Cerebellar cortex (tissue), 1 donor: ENCODE data around the gene RFX5.
"Not testable (repeated sequence)": the region's sequence is repeated elsewhere in the genome, so short reads cannot be mapped to it uniquely, and the experiment has no call there.

ENCODE experiments used
- DNase-seq: peaks from one replicate; pipeline ENCODE4 v3.0.0-alpha.2; 2015; ENCODE audit warnings: low spot score

Gene RFX5

DNA sequence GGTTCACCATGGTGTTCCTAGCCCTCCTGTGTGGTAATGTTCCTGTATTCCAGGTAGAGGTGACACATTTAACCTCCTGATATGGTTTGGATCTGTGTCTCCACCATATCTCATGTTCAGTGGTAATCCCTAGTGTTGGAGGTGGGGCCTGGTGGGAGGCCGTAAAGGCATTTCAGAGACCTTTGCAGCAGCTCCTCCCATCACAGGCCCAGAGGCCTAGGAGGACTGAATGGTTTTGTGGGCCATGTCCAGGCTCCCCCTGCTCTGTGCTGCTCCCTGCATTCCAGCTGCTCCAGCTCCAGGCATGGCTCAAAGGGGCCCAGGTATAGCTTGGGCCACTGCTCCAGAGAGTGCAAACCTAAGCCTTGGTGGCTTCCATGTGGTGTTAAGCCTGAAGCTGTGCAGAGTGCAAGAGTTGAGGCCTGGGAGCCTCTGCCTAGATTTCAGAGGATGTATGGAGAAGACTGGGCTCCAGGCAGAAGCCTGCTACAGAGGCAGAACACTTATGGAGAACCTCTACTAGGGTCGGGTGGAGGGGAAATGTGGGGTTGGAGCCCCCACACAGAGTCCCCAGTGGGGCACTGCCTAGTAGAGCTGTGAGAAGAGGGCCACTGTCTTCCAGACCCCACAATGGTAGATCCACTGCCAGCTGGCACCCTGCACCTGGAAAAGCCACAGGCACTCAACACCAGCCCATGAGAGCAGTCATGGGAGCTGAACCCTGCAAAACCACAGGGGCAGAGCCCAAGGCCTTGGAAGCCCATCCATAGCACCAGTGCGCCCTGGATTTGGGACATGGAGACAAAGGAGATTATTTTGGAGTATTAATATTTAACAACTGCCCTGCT lies 15.5 kb upstream of the RFX5 start:
- DNase-seq: no peak

DNA sequence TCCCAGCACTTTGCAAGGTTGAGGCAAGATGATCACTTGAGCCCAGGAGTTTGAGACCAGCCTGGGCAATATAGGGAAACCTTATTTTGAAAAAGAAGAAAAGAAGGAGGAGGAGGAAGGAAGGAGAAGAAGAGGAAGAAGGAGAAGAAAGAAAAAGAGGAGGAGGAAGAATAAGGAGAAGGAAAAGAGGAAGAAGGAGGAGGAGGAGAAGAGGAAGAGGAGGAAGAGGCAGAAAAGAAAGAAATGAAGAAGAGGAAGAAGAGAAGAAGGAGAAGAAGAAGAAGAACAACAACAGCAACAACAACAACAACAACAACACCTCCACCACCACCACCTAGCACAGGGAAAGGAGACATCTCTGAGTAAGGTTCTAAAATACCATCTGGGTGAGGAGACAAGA lies 14.8 kb upstream of the RFX5 start:
- DNase-seq: no peak

DNA sequence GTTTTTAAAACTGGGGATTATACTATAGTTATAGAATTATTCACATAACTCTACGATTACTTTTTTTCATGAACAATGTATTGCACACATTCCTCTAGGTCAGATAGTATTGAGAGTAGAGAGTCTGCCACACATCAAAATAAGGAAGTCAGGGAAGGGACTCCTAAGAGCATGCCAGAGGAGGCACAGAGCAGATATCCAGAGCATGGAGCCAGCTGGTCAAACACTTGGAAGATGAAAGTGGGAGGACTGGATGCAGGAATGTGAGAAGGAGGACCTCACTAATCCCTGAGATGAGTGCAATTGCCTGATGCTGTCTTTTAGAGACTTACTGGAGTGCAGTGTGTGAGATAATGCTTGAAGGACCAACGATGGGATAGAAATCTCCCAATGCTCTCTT lies 9.6 kb upstream of the RFX5 start:
- DNase-seq: no peak

DNA sequence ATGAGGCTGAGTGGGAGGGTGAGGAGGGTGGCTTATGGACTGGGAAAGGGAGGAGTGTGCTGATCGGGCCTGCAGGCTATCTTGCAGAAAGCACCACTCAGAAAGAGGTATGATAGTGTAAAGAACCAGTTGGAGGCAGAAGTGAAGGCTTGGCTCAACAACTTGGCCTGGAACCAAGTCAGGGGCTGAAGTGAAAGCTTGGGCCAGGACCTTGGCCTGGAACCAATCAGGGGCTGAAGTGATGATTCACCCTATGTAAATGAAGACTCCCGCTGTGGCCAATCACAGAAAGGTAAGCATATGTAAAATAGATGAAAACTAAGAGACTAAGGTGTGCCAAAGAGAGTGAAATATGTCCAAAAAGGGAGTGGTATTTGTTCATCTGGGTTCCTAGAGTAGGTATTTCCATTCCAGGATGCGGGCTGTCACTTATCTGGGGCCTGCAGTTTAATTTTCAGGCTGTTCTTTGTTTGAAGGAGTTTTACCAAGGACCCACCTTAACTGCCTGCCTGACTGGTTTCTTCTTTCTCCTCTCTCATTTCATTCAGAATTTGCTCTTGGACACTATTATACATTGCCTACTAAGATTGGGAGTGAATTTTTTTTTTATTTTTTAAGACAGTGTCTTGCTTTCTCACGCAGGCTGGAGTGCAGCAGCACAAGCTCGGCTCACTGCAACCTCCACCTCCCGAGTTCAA lies 5.1 kb upstream of the RFX5 start:
- DNase-seq: no peak

DNA sequence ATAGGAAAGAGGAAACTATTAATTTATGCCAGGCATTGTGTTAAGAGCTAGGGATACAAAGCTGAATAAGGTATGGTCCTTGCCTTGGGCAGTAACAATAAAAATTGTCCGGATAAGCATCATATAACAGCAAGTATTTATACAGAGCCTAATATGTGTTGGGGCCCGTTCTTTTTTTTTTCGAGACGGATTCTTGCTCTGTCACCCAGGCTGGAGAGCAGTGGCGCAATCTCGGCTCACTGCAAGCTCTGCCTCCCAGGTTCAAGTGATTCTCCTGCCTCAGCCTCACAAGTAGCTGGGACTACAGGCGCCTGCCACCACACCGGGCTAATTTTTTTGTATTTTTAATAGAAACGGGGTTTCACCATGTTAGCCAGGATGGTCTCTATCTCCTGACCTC lies 3.3 kb upstream of the RFX5 start:
- not testable (repeated sequence) for DNase-seq

DNA sequence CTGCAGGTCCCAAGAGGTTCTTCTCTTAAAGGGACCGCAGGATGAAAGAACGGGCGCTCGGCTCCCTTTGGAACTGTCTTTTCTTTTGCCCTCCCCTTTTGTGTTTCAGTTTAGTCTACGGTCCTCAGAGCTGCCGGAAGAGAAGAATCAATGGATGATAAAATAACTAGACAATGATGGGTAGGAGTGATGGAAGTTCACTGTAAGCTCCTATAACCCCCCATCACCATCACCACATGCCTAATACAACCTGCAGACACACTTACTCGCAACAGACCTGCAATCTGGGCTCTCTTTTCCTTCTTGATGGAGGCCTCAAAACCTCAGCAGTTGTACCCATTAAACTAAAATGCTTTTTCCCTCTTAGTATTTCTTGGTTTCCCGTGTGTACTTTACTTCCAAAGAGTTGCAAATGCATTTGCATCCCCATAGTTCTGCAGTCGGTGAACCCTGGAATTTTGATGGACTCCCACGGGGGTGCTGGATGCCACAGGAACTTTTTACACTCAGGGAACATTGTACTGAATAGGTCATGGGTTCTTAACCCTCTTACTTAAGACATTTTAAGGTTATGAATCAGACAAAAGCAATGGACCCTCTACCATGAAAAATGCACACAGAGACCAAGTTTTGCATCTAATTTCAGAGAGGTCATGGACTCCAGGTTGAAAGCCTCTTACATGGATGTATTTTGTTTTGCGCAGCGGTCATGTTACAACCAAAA lies 633 bp upstream of the RFX5 start:
- DNase-seq: no peak

DNA sequence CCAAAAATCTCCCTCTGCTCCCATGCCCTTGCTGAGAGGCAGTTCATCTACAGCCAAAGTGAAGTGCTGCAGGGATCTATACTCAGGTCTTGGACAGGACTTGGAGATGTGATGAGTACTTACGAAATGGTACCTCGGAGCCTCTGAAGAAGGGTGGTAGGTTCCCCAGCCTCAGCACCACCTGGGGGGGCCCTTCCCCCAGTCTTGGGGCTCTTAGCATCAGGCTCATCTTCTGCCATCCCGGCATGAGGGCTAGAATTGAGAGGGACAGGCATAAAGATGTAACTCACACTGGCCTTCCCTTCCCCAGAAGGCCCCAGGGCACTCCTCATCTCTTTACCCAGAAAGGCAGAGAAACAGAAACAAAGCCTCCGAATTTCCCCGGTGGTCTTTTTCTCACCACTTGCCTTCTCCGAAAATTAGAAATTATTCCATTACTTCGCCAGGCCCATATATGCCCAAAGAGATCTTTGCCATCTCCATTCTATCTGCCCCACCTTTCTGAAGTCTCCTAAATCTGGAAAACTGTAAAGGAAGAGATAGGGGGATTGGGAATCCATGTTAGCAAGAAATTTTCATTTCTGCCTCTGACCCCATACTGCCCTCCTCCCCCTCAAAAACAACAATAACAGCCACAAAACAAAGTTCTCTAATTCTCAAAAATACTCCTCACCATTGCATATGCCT lies 827 bp downstream of the RFX5 start:
- peak; percentile 11 for DNase-seq

DNA sequence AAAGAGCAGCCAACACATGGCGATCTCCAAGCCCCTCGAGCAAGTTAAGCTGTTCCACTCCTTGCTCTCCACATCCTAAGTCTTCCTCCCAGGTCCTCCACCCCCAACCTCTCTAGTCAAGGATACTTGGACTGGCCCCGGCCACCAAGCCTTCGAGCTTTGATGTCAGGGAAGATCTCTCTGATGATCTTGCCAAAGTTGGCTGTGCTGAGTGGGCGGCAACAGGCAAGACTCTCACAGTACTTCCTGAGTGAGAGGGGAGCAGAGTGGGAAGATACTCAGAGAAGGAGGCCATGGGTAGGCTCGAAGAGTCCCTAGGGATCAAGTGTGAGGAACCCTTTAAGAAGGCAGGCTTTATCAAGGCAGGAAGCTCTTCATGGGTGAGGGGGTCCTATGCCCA lies 2.8 kb downstream of the RFX5 start:
- no peak for DNase-seq

DNA sequence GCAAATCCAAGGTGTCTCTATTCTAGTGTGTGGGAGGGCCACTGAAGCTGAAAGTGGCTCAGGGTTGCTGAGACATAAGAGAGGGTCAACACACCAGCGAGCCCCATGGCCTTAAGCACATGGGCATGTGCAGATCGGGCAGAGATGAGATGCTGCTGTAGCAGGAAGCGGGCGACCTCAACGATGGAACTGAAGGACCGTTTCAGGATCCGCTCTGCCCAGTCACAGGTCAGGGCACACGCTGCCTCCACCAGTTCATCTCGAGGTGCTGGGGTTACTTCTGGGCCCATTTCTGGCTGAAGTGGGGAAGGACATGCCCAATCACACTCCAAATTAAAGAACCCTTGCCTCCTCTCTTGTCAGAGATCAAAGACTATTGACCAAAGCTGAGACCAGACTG lies 3.5 kb downstream of the RFX5 start:
- no peak for DNase-seq

DNA sequence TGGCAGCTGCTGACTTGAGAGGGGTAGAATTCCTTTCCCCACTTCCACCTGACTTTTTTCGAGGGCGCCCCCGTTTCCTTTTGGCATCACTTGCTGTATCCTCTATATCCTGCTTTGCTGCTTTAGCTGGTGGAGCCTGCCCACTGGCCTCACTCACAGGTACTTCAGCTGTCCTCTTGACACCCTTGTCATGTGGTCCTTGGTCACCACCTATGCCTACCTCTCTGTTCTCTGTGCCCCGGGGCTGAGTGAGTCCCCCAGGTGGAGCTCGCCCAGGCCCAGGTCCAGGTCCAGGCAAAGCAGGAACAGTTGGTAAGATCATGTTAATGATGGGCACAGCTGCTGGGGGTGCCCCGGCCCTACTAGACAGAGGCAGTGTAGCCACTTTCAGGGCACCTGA lies 4.5 kb downstream of the RFX5 start:
- no peak for DNase-seq

DNA sequence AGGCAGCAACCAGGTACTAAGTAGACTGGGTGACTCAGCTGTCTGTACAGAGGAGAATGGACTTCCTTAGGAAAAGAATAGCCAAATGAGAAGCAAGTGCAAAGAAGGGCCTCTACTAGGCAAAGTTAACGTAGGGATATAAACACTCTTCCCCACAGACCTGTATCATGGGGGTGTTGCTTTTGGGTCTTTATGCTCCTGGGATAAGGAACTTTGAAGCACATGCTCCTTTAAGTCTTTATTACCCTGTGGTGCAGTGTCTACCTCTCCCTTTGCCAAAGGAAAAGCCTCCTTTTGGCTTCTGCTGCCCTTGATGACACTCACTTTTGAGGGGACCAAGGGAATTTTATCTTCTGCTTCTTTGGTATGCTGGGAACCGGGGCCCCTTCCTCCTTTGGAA lies 5.0 kb downstream of the RFX5 start:
- DNase-seq: peak; percentile 23

DNA sequence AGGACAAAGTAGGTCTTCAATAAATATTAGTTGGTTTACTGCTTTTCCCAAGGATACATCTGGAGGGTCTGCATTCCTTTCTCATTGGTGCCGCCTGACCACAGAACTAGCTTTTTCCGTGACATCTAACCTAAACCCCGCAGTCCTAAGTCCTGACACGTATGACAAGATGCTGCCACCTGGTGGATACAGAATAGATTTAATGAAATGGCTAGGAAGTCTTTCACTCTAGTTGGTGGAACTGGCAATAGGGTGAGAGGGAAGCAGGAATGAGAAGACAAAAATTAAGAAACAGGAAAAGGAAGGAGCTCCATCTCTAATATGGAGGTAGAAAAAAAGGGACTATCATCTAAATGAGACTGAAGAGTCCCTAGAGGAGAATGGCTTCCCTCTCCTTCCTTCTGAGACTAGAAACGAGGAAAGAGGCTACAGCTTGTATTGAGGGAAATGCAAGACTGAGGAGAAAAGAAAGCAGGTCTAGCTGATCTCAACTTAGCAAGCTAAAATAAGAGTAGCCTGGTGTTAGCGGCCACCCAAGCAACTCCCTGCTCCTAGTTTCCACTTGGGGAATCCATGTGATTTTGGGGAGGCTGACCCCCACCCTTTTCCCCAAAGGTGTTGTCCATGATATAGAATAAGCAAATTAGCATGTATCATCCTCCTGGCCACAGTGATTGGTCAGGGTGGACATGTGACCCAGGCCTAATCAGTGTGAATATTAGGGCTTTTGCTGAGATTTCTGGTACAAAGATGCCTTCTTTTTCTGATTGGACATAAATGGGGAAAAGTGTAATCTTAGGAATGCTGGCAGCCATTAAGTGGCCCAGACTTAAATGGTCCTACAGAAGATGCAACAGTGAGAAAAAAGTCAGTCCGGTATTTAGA lies 5.9 kb downstream of the RFX5 start:
- DNase-seq: peak; percentile 94

DNA sequence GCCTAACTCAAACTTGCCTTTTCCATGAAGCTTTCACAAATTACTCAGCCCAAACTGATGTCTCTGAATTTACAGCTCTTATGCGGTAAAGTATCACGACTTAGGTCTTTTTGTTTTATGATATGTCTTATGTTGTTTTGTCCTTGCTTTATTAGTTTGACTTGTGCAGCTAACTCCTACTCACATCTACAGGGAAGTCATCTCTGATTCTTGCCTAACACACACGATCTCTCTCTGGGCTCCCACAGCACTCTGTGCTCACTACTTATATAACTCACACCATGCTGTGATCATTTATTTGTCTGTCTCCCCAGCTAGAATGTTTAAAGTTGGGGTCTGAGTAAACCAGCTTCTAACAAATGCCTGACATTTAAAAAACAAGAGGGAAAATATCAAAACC lies 10.5 kb downstream of the RFX5 start:
- no peak for DNase-seq

DNA sequence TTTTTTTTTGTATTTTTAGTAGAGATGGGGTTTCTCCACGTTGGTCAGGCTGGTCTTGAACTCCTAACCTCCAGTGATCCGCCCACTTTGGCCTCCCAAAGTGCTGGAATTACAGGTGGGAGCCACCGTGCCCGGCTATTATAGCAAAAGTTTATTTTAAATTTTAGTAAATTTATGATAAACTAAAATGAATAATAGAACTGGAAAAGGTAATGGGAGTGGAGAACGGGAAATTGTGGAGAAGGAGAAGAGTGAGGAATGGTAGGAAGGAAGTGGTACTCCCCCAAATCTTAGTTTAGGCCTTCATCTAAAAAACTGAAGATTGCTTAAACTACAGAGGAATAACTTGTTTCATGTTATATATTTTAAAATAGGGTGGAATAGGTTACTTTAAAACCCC lies 12.2 kb downstream of the RFX5 start:
- no peak for DNase-seq

DNA sequence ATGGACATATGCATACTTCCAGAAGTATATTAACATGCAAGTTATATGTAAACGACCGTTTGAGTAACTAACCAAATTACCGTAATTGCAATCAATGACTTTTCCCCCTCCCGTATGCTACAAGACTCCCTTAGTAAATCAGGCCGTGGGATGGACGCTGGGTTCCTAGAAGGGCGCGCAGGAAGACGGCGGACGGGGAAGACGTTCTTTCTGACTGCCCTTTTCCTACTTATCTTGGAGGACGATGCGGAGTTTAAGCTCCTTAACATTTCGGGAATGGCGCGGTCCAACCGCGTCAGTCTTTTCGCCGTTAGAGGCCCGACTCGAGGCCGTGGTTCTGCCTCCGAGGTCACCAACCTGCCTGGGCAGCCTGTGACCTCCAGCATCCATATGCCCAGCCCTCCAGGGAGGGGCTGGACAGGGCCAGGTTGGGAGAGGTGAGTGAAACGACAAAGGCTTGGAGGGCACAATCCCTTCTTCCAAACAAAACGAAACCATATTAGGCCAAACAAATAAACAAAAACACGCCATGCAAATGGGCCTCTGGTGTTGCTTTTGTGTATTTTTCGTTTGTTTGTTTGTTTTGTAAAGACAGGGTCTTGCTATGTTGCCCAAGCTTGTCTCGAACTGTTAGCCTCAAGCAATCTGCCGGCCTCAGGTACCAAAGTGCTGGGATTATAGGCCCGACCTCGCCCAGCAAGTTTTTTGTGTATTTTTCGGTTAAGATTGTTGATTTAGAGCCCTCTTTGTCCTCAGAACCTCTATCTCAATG lies 19.0 kb downstream of the RFX5 start:
- DNase-seq: no peak

DNA sequence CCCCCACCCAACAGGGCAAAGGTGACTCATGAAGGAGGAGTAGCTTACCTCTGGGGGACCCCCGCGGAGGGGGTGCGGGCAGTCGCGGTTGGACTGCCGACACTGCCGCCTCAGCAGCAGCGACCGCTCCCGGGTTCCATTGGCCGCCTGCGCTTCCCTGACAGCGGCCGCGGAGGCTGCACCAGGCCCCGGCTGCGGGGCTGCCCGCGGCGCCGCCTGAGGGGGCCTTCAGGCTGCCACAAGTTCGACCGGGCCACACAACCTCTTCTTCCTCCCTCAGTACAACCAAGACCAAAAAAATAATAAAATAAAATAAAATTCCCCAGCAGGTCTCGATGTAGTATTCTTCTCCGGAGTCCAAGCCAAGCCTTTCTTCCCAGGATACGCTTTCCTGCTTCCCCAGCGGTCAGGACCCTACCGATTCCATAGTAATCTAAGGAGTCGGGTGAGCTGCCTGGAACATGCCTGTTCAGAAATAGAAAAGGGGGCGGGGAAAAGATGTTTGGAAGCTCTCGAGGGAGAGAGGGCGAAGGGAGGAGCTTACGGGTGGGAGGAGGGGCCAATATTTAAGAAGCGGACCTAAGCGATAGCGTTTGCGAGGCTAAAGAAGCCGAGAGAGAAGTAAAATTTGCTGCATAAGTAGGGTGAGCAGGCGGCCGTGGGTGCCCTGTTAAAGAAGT lies 19.7 kb downstream of the RFX5 start, which contains the start of gene PI4KB:
TSS of gene PI4KB (minus strand) at position 194 of the 680 bp plus-strand sequence. CDS start 10,935 bp downstream, outside the sequence.
- DNase-seq: peak; percentile 99

DNA sequence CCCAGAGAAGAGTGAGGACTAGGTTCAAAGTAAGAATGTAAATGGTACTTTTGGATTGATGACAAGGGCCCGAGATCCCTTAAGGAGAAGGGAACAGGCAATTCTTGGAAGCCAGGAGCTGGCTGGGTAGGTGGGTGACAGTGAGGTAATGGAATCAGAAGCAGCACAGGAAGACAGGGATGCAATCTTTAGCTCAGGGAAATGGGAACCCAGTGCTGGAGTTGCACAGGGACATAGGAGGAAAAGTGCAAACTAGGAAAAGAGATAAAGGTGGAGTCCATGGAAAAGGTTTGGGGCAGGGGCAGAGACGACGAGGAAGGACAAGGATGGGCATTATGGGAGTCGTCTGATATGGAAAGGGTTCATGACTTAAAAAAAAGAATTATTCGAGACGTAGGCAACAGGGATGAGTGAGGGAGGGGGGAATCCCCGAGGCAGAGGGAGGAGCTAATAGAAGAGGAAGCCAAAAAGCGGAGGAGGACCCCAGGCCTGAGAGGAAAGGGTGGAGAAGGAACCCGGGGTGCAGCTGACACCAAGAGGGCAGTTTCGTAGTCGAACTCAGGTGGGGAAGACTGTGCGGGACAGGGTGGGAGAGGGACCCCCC lies 20.3 kb downstream of the RFX5 start:
- peak; percentile 42 for DNase-seq

DNA sequence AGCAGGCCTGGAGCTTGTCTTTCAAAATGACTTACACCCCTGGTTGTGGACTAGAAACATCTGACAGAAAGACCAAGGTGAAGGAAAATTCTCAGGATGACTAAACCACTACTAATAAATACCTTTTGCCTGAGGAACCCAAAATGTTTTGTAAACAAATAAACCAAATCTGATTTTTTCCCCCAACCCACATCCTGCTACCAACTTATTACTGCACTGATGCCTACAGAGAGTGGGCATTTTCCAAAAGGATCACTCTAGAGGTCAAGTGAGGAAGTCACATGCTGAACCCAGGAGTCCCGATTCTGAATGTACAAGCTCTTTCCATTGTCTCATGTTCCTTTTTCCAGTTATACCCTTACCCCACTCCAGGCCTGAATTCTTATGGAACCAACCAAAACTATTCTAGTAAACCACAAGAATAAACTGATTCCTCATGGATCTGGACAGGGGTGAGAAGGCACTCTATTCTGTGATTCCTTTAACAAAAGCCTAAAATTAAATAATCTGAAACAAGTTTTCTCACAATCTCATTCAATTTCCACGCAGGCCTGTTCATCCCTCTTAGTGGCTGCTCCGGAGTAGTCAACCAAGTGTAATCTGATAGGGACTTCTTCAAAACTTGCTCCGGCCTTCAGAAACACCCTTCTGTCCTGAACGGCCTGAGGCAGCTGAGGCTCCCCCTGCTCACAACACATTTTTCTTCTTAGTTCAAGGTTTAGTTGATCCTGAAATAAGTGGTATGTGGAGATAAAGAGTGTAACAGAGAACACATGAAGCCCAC lies 21.2 kb downstream of the RFX5 start:
- no peak for DNase-seq

DNA sequence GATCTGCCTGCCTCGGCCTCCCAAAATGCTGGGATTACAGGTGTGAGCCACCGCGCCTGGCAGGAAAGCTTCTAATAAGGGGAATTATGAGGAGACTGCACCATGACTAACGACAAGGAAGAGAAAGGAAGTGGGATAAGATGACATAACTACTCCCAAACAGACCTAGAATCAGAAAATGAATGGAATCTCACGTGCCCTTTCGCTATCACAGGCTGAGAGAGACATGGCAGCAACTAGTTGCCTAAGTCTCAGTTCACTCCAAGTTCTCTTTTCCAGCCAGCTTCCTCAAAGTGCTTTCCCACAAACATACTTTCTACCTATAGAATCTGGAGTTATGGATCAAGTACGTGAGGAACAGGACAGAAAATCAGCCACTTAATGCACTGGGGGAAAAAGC lies 21.8 kb downstream of the RFX5 start:
- DNase-seq: no peak
